IMR-90 (cell line): ENCODE measurements around the gene CALML3. TPM values are rescaled to one million over a fixed set of nuclear protein-coding genes. Genes with fewer than 3 reads are reported as not detected.

ENCODE experiments used
- ATAC-seq: fragments of 200-7000 bp; cut with Tn5 transposase; 2 replicates; pipeline ENCODE4 v1.9.1; 2020; ENCODE audit warnings: low read depth, mild to moderate bottlenecking, moderate library complexity
- BruUV-seq: library from RNA; stranded (reverse); fragments of 400-500 nt; replicated peaks from 2 replicates; lab custom pipeline; 2021; lab: Mats Ljungman, UMichigan
- CTCF ChIA-PET: fragments of 300-600 bp; formaldehyde crosslinking; extraction: SDS; loops from one replicate; lab custom pipeline; 2021; ENCODE audit warnings: antibody characterized with exemption; lab: Yijun Ruan, JAX
- POLR2A ChIA-PET: fragments of 300-600 bp; sonication (Branson Sonifier 250); formaldehyde crosslinking; loops from one replicate; lab custom pipeline; 2022; ENCODE audit warnings: antibody characterized with exemption; ENCODE audit not compliant: unreplicated experiment; lab: Charles Lee
- DNase-seq: peaks from one replicate; pipeline ENCODE4 v3.0.0; 2013
- H2AFZ ChIP-seq: replicated peaks from 2 replicates; pipeline ENCODE3; 2013; ENCODE audit warnings: low read length, mild to moderate bottlenecking; ENCODE audit not compliant: poor library complexity
- H2AK5ac ChIP-seq: 2 replicates; pipeline ENCODE4 v1.6.1; 2013; ENCODE audit warnings: low read depth, low read length, inconsistent platforms
- H2AK9ac ChIP-seq: replicated peaks from 2 replicates; pipeline ENCODE3; 2013; ENCODE audit warnings: mild to moderate bottlenecking, low read depth, low read length, moderate library complexity; ENCODE audit not compliant: poor library complexity
- H2BK120ac ChIP-seq: 2 replicates; pipeline ENCODE4 v1.6.1; 2013; ENCODE audit warnings: low read depth, low read length, inconsistent platforms
- H2BK15ac ChIP-seq: 3 replicates; pipeline ENCODE4 v1.6.1; 2013; ENCODE audit warnings: low read depth, low read length, inconsistent platforms
- H2BK20ac ChIP-seq: 2 replicates; pipeline ENCODE4 v1.6.1; 2013; ENCODE audit warnings: low read depth, mild to moderate bottlenecking, inconsistent platforms, low read length, moderate library complexity
- H2BK5ac ChIP-seq: 2 replicates; pipeline ENCODE4 v1.6.1; 2013; ENCODE audit warnings: mild to moderate bottlenecking, low read depth, low read length, inconsistent platforms; ENCODE audit not compliant: poor library complexity, severe bottlenecking
- H3K14ac ChIP-seq: replicated peaks from 2 replicates; pipeline ENCODE4 v1.6.1; 2013; ENCODE audit warnings: low read depth, low read length, inconsistent platforms
- H3K18ac ChIP-seq: 2 replicates; pipeline ENCODE4 v1.6.1; 2013; ENCODE audit warnings: low read depth, low read length, control low read depth
- H3K23ac ChIP-seq: 2 replicates; pipeline ENCODE4 v1.6.1; 2013; ENCODE audit warnings: low read depth, low read length, inconsistent platforms
- H3K27ac ChIP-seq: 2 replicates; pipeline ENCODE4 v1.5.1; 2013; ENCODE audit warnings: mild to moderate bottlenecking, control low read depth, low read length; ENCODE audit not compliant: insufficient read depth
- H3K27me3 ChIP-seq: 2 replicates; pipeline ENCODE4 v1.6.1; 2013; ENCODE audit warnings: low read length; ENCODE audit not compliant: control insufficient read depth, insufficient read depth
- H3K36me3 ChIP-seq: 2 replicates; pipeline ENCODE4 v1.6.1; 2013; ENCODE audit warnings: low read length, mixed read lengths; ENCODE audit not compliant: control insufficient read depth, insufficient read depth
- H3K4ac ChIP-seq: 2 replicates; pipeline ENCODE4 v1.6.1; 2013; ENCODE audit warnings: low read depth, low read length, inconsistent platforms
- H3K4me1 ChIP-seq: 2 replicates; pipeline ENCODE4 v1.6.1; 2013; ENCODE audit warnings: low read length, mixed read lengths; ENCODE audit not compliant: control insufficient read depth, insufficient read depth
- H3K4me2 ChIP-seq: 2 replicates; pipeline ENCODE4 v1.6.1; 2013; ENCODE audit warnings: low read depth, mild to moderate bottlenecking, control low read depth, low read length, moderate library complexity
- H3K4me3 ChIP-seq: 2 replicates; pipeline ENCODE4 v1.5.1; 2013; ENCODE audit warnings: low read depth, mild to moderate bottlenecking, control low read depth, low read length, moderate library complexity; ENCODE audit not compliant: insufficient read depth
- H3K56ac ChIP-seq: 2 replicates; pipeline ENCODE4 v1.6.1; 2013; ENCODE audit warnings: low read length, inconsistent platforms; ENCODE audit not compliant: insufficient read depth; ENCODE audit errors: extremely low read depth
- H3K79me1 ChIP-seq, 2 experiments: 2 replicates each; pipeline ENCODE4 v1.6.1; 2013; ENCODE audit warnings: low read length in 2 of 2, inconsistent platforms in 1 of 2, low read depth in 1 of 2
- H3K9ac ChIP-seq: 2 replicates; pipeline ENCODE4 v1.6.1; 2013; ENCODE audit warnings: low read depth, low read length, control low read depth
- H3K9me1 ChIP-seq: 2 replicates; pipeline ENCODE4 v1.6.1; 2013; ENCODE audit warnings: low read length, inconsistent platforms; ENCODE audit not compliant: insufficient read depth
- H3K9me3 ChIP-seq: 2 replicates; pipeline ENCODE4 v1.6.1; 2013; ENCODE audit warnings: low read length; ENCODE audit not compliant: control insufficient read depth, insufficient read depth
- H4K20me1 ChIP-seq: 2 replicates; pipeline ENCODE4 v1.6.1; 2013; ENCODE audit warnings: low read length, inconsistent platforms; ENCODE audit not compliant: insufficient read depth
- H4K5ac ChIP-seq: 2 replicates; pipeline ENCODE4 v1.6.1; 2013; ENCODE audit warnings: mild to moderate bottlenecking, low read depth, low read length, control low read depth
- H4K8ac ChIP-seq, 2 experiments: 2 replicates each; pipeline ENCODE4 v1.6.1; 2013; ENCODE audit warnings: low read depth in 2 of 2, low read length in 2 of 2, control low read depth in 1 of 2, inconsistent platforms in 1 of 2
- H4K91ac ChIP-seq: 2 replicates; pipeline ENCODE4 v1.6.1; 2013; ENCODE audit warnings: low read depth, low read length, inconsistent platforms; ENCODE audit not compliant: insufficient read depth
- BHLHE40 ChIP-seq: fragments of 150-350 bp; IDR thresholded peaks from 2 replicates; pipeline ENCODE4 v1.6.1; 2016; ENCODE audit warnings: mild to moderate bottlenecking, low read depth, low read length
- MAFK ChIP-seq: IDR thresholded peaks from 2 replicates; pipeline ENCODE4 v1.6.1; 2012; ENCODE audit warnings: low read depth, low read length, improper control_type of control experiment
- NFE2L2 ChIP-seq: fragments of 150-350 bp; IDR thresholded peaks from 2 replicates; pipeline ENCODE4 v1.6.1; 2016; ENCODE audit warnings: low read depth, mild to moderate bottlenecking, low read length
- POLR2A ChIP-seq: IDR thresholded peaks from 2 replicates; pipeline ENCODE4 v1.6.1; 2012; ENCODE audit warnings: mild to moderate bottlenecking, low read depth, low read length
- RAD21 ChIP-seq: IDR thresholded peaks from 2 replicates; pipeline ENCODE4 v1.6.1; 2012; ENCODE audit warnings: low read length, improper control_type of control experiment
- WGBS, 2 experiments: methylation state at CpG; one replicate each; pipeline versions ENCODE4 v1.1.5 to v1.1.7; 2013; ENCODE audit warnings: missing lambda C conversion rate in 2 of 2; ENCODE audit not compliant: insufficient read length in 1 of 2; ENCODE audit errors: extremely low coverage in 2 of 2; 5-methylcytosine and 5-hydroxymethylcytosine counted together
- dilution Hi-C: fragments of 300-500 bp; cut with HindIII; formaldehyde crosslinking; loops from one replicate; pipeline ENCODE4 v1.14.3; 2018; ENCODE audit warnings: low sequenced_read_pairs; ENCODE audit not compliant: unreplicated experiment
- in situ Hi-C: fragments of 300-500 bp; cut with MboI; formaldehyde crosslinking; loops from 3 replicates; pipeline ENCODE4 v1.14.3; 2019; ENCODE audit warnings: low sequenced_read_pairs, inconsistent platforms, mixed read lengths
- intact Hi-C: fragments of 100-400 bp; cut with micrococcal nuclease; formaldehyde crosslinking; loops from 2 replicates; pipeline ENCODE4 v1.10.0; 2022
- polyA plus RNA-seq, 3 experiments: library from polyadenylated mRNA; depleted of rRNA; stranded (reverse); fragments of >200 nt; gene quantifications; 2 replicates each; pipeline ENCODE4 v1.2.3, GENCODE V29; 2012; ENCODE audit warnings: low replicate concordance in 1 of 3
- total RNA-seq: library from RNA; depleted of rRNA; stranded (reverse); fragments of >200 nt; gene quantifications from 2 replicates; pipeline ENCODE4 v1.2.3, GENCODE V29; 2012
- TF ChIP-seq, protein P1 (sequence below): fragments of 150-350 bp; IDR thresholded peaks from 2 replicates; pipeline ENCODE4 v1.6.1; 2016; ENCODE audit warnings: low read depth, mild to moderate bottlenecking, low read length, moderate library complexity, borderline replicate concordance
- TF ChIP-seq, protein P2 (sequence below): fragments of 150-350 bp; IDR thresholded peaks from 2 replicates; pipeline ENCODE4 v1.6.1; 2017; ENCODE audit warnings: mild to moderate bottlenecking, antibody characterized with exemption, low read length, low read depth
- TF ChIP-seq, protein P3 (sequence below): conservative IDR thresholded peaks from 2 replicates; pipeline ENCODE4 v1.5.1; 2012; ENCODE audit warnings: mild to moderate bottlenecking, low read depth, low read length, improper control_type of control experiment

Gene CALML3
- total and polyA plus RNA-seq, 2 of the 4 experiments (the other 2 are of a cell fraction) = not detected

GRCh38 chr10:5492322-5492855 is 32.4 kb upstream of the CALML3 start:
- Histone ChIP-seq H3K14ac (no peak overlapping the region), H2AK5ac (no peak overlapping the region), H2BK15ac (no peak overlapping the region), H3K4me1 (no peaks in the 10 kb centered on the region), H2BK5ac (no peak overlapping the region), H3K79me1 (no peaks in the 10 kb centered on the region), H4K91ac (no peak overlapping the region), H3K4ac (no peak overlapping the region), H3K4me3 (no peak overlapping the region), H2AK9ac (no peak overlapping the region), H4K8ac (no peak overlapping the region), H2BK20ac (no peak overlapping the region), H3K36me3 (no peaks in the 10 kb centered on the region), H4K5ac (no peak overlapping the region), H3K27me3 (peaks cover 5% of the 10 kb centered on the region; the same call in 1 of the 2 replicates), H3K9me1 (0 out of 2 replicates have a peak, but pooled peaks cover 2% of the 10 kb centered on the region), H3K23ac (no peak overlapping the region), H3K4me2 (no peak overlapping the region), H2AFZ (no peak overlapping the region), H3K56ac (no peak overlapping the region), H3K9me3 (peaks cover 4% of the 10 kb centered on the region), H3K9ac (no peak overlapping the region), H4K20me1 (no peaks in the 10 kb centered on the region), H3K27ac (no peak overlapping the region), H3K18ac (no peak overlapping the region), H2BK120ac (no peak overlapping the region)
- no peak for ATAC-seq
- 61% methylated on average over 2 of the region's 4 CpGs; no CpG with 5 or more reads in 1 of the 2 experiments for whole genome bisulfite sequencing, 2 experiments
- BruUV-seq = no TSS peak
- intact Hi-C loops (no loop called here), dilution Hi-C loops (no loop called here), in situ Hi-C loops (no loop called here)
- POLR2A ChIA-PET = no interaction called here
- TF ChIP-seq, protein P1, sequence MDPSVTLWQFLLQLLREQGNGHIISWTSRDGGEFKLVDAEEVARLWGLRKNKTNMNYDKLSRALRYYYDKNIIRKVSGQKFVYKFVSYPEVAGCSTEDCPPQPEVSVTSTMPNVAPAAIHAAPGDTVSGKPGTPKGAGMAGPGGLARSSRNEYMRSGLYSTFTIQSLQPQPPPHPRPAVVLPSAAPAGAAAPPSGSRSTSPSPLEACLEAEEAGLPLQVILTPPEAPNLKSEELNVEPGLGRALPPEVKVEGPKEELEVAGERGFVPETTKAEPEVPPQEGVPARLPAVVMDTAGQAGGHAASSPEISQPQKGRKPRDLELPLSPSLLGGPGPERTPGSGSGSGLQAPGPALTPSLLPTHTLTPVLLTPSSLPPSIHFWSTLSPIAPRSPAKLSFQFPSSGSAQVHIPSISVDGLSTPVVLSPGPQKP = no peak
- TF ChIP-seq MAFK (no peak), RAD21 (no peak), NFE2L2 (no peak), POLR2A (no peak), BHLHE40 (no peak)
- TF ChIP-seq, protein P2, sequence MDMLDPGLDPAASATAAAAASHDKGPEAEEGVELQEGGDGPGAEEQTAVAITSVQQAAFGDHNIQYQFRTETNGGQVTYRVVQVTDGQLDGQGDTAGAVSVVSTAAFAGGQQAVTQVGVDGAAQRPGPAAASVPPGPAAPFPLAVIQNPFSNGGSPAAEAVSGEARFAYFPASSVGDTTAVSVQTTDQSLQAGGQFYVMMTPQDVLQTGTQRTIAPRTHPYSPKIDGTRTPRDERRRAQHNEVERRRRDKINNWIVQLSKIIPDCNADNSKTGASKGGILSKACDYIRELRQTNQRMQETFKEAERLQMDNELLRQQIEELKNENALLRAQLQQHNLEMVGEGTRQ = no peak
- TF ChIP-seq, protein P3, sequence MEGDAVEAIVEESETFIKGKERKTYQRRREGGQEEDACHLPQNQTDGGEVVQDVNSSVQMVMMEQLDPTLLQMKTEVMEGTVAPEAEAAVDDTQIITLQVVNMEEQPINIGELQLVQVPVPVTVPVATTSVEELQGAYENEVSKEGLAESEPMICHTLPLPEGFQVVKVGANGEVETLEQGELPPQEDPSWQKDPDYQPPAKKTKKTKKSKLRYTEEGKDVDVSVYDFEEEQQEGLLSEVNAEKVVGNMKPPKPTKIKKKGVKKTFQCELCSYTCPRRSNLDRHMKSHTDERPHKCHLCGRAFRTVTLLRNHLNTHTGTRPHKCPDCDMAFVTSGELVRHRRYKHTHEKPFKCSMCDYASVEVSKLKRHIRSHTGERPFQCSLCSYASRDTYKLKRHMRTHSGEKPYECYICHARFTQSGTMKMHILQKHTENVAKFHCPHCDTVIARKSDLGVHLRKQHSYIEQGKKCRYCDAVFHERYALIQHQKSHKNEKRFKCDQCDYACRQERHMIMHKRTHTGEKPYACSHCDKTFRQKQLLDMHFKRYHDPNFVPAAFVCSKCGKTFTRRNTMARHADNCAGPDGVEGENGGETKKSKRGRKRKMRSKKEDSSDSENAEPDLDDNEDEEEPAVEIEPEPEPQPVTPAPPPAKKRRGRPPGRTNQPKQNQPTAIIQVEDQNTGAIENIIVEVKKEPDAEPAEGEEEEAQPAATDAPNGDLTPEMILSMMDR = no peak
- CTCF ChIA-PET = no interaction called here
- no peak for DNase-seq
